Suprapubic skin (tissue), 4 donors: ENCODE data around the gene DIAPH1. TPM values are rescaled to one million over a fixed set of nuclear protein-coding genes. Genes with fewer than 3 reads are reported as not detected.

ENCODE experiments used
- DNase-seq, 2 donors: peaks; one replicate each; pipeline ENCODE4 v3.0.0-alpha.2; 2019; ENCODE audit warnings: low spot score in 2 of 2
- H3K27ac ChIP-seq: fragments of 200-600 bp; sonication (generic); one replicate; pipeline ENCODE4 v1.5.1; 2019
- H3K27me3 ChIP-seq: fragments of 200-600 bp; sonication (generic); one replicate; pipeline ENCODE4 v1.5.1; 2019
- H3K36me3 ChIP-seq: fragments of 200-600 bp; sonication (generic); one replicate; pipeline ENCODE4 v1.5.1; 2019
- H3K4me1 ChIP-seq: fragments of 200-600 bp; sonication (generic); one replicate; pipeline ENCODE4 v1.5.1; 2019
- H3K4me3 ChIP-seq: fragments of 200-600 bp; sonication (generic); one replicate; pipeline ENCODE4 v1.5.1; 2019; ENCODE audit warnings: mild to moderate bottlenecking
- H3K9me3 ChIP-seq: fragments of 200-600 bp; sonication (generic); one replicate; pipeline ENCODE4 v1.5.1; 2019
- EP300 ChIP-seq: sonication (generic); formaldehyde crosslinking; IDR thresholded peaks from one replicate; pipeline ENCODE4 v1.6.1; 2017; ENCODE audit warnings: antibody characterized with exemption
- POLR2A ChIP-seq, 2 donors: fragments of 450-650 bp; IDR thresholded peaks; one replicate each; pipeline ENCODE4 v1.6.1; 2017; ENCODE audit warnings: antibody characterized with exemption in 2 of 2, mild to moderate bottlenecking in 2 of 2, moderate library complexity in 2 of 2
- POLR2AphosphoS5 ChIP-seq, 3 donors: sonication (generic); formaldehyde crosslinking; IDR thresholded peaks; one replicate each; pipeline ENCODE4 v1.6.1; 2017; ENCODE audit warnings: antibody characterized with exemption in 3 of 3
- WGBS: methylation state at CpG from one replicate; pipeline ENCODE4 v1.1.5; 2018; 5-methylcytosine and 5-hydroxymethylcytosine counted together
- total RNA-seq, 4 donors: library from RNA; depleted of rRNA; stranded (reverse); fragments of >200 nt; gene quantifications; one replicate each; pipeline ENCODE4 v1.1.0, GENCODE V29; 2016
- TF ChIP-seq, protein P1 (sequence below), 2 donors: fragments of 200-600 bp in 1 of 2; fragments of 450-650 bp in 1 of 2; sonication (generic) in 1 of 2; IDR thresholded peaks; one replicate each; pipeline ENCODE4 v1.5.1; 2016 to 2019; ENCODE audit warnings: antibody characterized with exemption in 2 of 2, mild to moderate bottlenecking in 1 of 2, moderate library complexity in 1 of 2

Gene DIAPH1
- total RNA-seq, 4 donors from 2014 or later = 83.0 to 115 (median 95.1) TPM

DNA sequence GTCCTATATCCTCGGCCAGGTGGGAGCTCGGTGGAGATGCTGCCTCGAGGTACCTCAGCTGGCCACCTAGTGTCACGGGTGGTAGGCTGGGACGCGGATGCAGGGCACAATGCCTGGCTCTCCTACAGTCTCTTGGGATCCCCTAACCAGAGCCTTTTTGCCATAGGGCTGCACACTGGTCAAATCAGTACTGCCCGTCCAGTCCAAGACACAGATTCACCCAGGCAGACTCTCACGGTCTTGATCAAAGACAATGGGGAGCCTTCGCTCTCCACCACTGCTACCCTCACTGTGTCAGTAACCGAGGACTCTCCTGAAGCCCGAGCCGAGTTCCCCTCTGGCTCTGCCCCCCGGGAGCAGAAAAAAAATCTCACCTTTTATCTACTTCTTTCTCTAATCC lies 141.0 kb downstream of the DIAPH1 start:
- TF ChIP-seq, protein P1, sequence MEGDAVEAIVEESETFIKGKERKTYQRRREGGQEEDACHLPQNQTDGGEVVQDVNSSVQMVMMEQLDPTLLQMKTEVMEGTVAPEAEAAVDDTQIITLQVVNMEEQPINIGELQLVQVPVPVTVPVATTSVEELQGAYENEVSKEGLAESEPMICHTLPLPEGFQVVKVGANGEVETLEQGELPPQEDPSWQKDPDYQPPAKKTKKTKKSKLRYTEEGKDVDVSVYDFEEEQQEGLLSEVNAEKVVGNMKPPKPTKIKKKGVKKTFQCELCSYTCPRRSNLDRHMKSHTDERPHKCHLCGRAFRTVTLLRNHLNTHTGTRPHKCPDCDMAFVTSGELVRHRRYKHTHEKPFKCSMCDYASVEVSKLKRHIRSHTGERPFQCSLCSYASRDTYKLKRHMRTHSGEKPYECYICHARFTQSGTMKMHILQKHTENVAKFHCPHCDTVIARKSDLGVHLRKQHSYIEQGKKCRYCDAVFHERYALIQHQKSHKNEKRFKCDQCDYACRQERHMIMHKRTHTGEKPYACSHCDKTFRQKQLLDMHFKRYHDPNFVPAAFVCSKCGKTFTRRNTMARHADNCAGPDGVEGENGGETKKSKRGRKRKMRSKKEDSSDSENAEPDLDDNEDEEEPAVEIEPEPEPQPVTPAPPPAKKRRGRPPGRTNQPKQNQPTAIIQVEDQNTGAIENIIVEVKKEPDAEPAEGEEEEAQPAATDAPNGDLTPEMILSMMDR (IDR thresholded peaks at IDR 0.05) = no peak
- no peak for TF ChIP-seq POLR2A (IDR thresholded peaks at IDR 0.05)
- TF ChIP-seq POLR2AphosphoS5 (IDR thresholded peaks at IDR 0.05) = no peak
- no peak for TF ChIP-seq EP300
- Histone ChIP-seq H3K27me3 (no peaks in the 10 kb centered on the region), H3K4me1 (peaks cover 48% of the 10 kb centered on the region), H3K4me3 (peak overlapping the region; percentile 80), H3K9me3 (no peaks in the 10 kb centered on the region), H3K36me3 (no peaks in the 10 kb centered on the region), H3K27ac (no peak overlapping the region)
- no peak for DNase-seq
- WGBS = 35% methylated on average over 5 of the region's 13 CpGs

DNA sequence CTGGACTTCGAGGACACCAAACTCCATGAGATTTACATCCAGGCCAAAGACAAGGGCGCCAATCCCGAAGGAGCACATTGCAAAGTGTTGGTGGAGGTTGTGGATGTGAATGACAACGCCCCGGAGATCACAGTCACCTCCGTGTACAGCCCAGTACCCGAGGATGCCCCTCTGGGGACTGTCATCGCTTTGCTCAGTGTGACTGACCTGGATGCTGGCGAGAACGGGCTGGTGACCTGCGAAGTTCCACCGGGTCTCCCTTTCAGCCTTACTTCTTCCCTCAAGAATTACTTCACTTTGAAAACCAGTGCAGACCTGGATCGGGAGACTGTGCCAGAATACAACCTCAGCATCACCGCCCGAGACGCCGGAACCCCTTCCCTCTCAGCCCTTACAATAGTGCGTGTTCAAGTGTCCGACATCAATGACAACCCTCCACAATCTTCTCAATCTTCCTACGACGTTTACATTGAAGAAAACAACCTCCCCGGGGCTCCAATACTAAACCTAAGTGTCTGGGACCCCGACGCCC lies 141.7 kb downstream of the DIAPH1 start:
- peak overlapping the region; percentile 80 for H3K4me3 ChIP-seq
- H3K36me3 ChIP-seq = no peaks in the 10 kb centered on the region
- peaks cover 48% of the 10 kb centered on the region for H3K4me1 ChIP-seq
- 43% methylated on average over 24 of the region's 24 CpGs for WGBS
- H3K9me3 ChIP-seq = no peaks in the 10 kb centered on the region
- H3K27me3 ChIP-seq = no peaks in the 10 kb centered on the region
- no peak overlapping the region for H3K27ac ChIP-seq
- TF ChIP-seq POLR2A (IDR thresholded peaks at IDR 0.05) (no peak), POLR2AphosphoS5 (IDR thresholded peaks at IDR 0.05) (no peak), EP300 (no peak)
- TF ChIP-seq, protein P1 (IDR thresholded peaks at IDR 0.05) = no peak
- DNase-seq = no peak

DNA sequence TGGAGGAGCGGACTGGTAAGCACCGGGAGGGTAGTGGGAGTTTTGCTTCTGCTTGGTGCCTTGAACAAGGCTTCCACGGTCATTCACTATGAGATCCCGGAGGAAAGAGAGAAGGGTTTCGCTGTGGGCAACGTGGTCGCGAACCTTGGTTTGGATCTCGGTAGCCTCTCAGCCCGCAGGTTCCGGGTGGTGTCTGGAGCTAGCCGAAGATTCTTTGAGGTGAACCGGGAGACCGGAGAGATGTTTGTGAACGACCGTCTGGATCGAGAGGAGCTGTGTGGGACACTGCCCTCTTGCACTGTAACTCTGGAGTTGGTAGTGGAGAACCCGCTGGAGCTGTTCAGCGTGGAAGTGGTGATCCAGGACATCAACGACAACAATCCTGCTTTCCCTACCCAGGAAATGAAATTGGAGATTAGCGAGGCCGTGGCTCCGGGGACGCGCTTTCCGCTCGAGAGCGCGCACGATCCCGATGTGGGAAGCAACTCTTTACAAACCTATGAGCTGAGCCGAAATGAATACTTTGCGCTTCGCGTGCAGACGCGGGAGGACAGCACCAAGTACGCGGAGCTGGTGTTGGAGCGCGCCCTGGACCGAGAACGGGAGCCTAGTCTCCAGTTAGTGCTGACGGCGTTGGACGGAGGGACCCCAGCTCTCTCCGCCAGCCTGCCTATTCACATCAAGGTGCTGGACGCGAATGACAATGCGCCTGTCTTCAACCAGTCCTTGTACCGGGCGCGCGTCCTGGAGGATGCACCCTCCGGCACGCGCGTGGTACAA lies 142.5 kb downstream of the DIAPH1 start:
- Histone ChIP-seq H3K27me3 (no peaks in the 10 kb centered on the region), H3K4me1 (peaks cover 48% of the 10 kb centered on the region), H3K9me3 (no peaks in the 10 kb centered on the region), H3K36me3 (no peaks in the 10 kb centered on the region), H3K4me3 (peak overlapping the region; percentile 80), H3K27ac (peak overlapping the region; percentile 93)
- WGBS = 0% methylated on average over 3 of the region's 58 CpGs
- DNase-seq = peak in 1 of 2 donors; percentile 76
- TF ChIP-seq, protein P1 (IDR thresholded peaks at IDR 0.05) = no peak
- TF ChIP-seq POLR2AphosphoS5 (IDR thresholded peaks at IDR 0.05) (no peak), POLR2A (IDR thresholded peaks at IDR 0.05) (no peak), EP300 (no peak)

DNA sequence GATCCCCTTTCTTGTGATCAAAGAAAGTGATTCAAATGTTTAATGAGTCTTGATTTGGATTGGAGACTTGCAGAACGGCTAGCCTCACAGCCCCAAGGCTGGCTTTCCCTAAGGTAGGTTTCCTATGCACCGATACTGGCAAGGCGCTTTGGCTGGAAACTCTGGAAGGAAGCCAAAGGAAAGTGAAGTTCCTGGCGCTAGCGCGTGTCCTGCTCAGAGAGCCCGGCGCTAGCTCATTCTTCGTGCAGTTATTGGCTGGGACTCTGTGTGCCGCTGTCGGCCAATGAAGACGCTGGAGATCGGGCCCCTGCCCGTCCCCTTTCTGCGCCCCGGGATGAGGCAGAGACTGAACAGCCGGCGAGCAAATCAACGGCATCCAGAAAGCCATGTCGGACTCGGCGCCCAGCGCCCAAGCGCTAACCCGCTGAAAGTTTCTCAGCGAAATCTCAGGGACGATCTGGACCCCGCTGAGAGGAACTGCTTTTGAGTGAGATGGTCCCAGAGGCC lies 143.1 kb downstream of the DIAPH1 start, which contains the start of gene PCDHGC3:
Gene PCDHGC3, plus strand, starts transcription at position 342 of the 507 bp plus-strand sequence. Its CDS starts 151 bp downstream, at position 493.
- peak within 1 kb of the TSS; percentile 93 for H3K27ac ChIP-seq
- peaks cover 44% of the 10 kb centered on the region for H3K4me1 ChIP-seq
- no peaks in the 10 kb centered on the region for H3K27me3 ChIP-seq
- WGBS = 1% methylated on average over 15 of the region's 28 CpGs
- no peaks in the 10 kb centered on the region for H3K36me3 ChIP-seq
- TF ChIP-seq POLR2A (IDR thresholded peaks at IDR 0.05) (peak in 1 of 2 donors; percentile 49), EP300 (no peak), POLR2AphosphoS5 (IDR thresholded peaks at IDR 0.05) (peak in 2 of 3 donors; percentile 35 to 71)
- TF ChIP-seq, protein P1 (IDR thresholded peaks at IDR 0.05) = peak in 1 of 2 donors; percentile 25
- H3K4me3 ChIP-seq = peak within 1 kb of the TSS; percentile 80
- peak; percentile 94 to 96 for DNase-seq
- H3K9me3 ChIP-seq = no peaks in the 10 kb centered on the region

DNA sequence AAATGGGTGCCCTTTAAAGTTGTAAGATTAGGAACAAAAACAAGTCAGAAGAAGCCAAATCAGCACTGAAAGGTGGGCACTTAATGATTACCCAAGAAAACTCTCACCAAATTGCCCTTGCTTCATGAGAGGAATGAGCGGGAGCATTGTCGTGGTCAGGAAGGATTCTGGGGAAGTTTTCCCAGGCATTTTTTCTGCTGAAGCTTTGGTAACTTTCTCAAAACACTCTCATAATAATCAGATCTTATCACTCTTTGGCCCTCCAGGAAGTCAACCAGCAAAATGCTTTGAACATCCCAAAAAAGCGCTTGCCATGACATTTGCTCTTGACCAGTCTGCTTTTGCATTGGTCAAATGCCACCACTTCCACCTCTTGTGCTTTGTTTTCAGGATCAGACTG lies 153.4 kb downstream of the DIAPH1 start:
- no peak for TF ChIP-seq POLR2A (IDR thresholded peaks at IDR 0.05)
- no peak for TF ChIP-seq EP300
- TF ChIP-seq, protein P1 (IDR thresholded peaks at IDR 0.05) = no peak
- WGBS = 94% methylated on average over 3 of the region's 3 CpGs

More for the DNA sequence above, 153.4 kb downstream of the DIAPH1 start:
- DNase-seq = no peak
- Histone ChIP-seq H3K4me3 (no peak overlapping the region), H3K9me3 (no peaks in the 10 kb centered on the region), H3K27me3 (no peaks in the 10 kb centered on the region), H3K27ac (no peak overlapping the region), H3K36me3 (no peaks in the 10 kb centered on the region), H3K4me1 (no peaks in the 10 kb centered on the region)
